Activated CD8-positive, alpha-beta memory T cell treated with anti-CD3 and anti-CD28 coated beads, Interleukin-2, amount 50 U/mL, for 1 hour (primary cell): ENCODE results near the gene DIAPH1.

Source experiments
- DNase-seq: peaks from one replicate; pipeline ENCODE4 v3.0.0-alpha.2; 2020; ENCODE audit errors: extremely low read depth

The DIAPH1 gene

DNA sequence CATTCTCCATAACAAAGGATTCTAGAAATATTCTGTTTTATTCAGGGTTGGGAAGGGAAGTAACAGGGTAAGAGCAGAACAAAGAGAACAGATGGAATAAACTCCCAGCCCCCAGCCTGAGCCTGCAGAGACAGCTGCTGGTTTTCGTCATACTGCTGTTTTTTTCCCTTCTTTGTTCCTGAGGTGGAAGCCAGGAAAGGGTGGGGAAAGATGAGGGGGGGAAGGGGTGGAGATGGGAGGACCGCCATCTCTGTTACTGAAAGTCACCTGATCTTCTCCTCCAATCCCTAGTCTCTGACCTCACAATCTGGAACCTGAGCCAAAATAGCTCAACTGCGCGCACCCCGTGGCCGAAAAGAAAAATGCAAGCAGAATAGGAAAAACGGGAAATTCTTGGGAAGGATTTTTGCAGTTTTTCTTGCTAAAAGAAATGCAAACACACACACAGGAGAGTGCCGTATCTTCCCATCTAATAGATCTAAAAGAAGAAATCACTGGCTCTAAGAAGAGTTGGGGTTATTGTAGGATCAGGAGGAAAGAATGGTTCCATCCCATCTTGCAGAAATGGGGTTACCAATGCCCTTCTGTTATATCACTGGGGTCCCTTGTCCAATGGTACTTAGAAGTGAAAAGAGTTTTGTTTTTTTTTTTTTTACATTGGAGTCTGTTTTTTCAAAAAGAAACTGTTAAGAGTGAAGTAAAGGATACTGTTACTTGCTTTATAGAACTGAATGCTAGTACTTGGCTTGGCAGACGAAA lies 57.9 kb downstream of the DIAPH1 start:
- no peak for DNase-seq

DNA sequence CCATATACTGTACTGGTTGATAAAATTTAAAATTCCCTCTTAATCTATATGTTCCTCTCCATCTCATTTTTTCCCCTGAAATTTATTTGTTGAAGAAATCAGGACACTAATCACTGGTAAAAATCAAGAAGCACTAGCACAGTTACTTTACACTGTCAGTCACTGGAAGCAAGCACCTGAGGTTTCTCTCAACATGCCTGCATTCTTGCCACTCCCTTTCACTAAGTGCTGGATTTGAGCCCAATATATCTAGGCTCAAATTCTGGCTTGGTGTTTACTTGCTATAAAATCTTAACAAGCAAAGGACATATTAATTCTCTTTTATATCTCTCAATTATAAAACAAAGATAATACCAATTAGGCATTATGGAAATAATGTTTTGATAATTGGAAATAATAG lies 58.6 kb downstream of the DIAPH1 start:
- DNase-seq: no peak

DNA sequence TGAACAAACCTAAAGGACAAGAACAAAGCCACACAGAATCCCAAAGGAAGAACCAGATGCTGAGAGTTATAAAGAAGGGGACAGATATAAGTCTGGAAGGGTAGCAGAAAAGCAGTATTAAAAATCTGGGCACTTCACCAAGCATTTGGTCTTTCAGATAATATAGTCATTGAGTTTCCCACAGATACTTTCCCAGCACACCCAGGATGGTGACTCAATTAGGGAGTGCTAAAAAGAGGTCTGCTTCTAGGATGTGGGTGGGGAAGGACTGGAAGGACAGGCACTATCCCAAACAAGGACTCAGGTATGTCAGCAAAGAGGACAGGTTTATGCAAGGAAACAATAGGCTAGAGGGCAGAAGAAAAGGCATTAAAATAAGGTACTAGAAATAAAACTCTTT lies 59.3 kb downstream of the DIAPH1 start:
- no peak for DNase-seq

DNA sequence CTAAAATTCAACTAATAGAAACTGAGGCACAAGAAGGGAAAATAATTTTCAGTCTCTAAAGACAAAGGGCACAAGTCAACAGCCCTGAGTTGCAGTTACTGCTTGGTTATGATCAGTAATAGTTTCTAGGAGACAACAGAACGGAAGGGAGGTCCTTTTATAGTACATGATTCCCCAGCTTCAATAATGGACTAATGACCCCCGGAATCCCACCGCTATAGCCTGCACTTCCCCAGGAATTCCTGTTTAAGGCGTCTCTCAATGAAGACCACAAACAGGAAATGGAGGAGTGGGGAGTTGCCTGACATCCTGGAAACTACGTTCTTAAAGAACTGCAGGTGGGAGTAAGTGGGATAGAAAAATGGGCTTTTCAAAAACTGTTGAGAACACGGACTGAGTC lies 60.6 kb downstream of the DIAPH1 start:
- no peak for DNase-seq

DNA sequence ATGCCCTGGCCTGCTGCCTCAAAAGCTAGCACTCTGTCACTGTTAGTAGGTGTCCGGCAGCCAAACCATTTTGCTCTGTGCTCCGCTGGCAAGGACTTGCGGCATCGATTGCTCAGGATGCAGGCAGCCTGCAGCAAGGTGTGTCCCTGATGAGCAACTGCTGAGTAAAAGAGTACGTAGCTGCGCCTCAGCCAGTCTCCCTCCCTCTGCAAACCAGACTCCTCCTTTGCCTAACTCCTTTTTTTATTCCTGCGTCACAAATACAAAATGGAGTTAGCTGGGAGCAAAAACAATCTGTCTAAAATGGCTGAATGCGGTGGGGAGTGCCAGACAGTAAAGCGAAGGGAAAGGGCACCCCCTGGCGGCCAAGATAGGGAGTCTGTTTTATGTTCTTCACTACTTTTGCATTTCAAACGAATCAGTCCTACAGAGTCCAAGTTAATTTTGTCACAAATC lies 61.1 kb downstream of the DIAPH1 start:
- peak; percentile 43 for DNase-seq

DNA sequence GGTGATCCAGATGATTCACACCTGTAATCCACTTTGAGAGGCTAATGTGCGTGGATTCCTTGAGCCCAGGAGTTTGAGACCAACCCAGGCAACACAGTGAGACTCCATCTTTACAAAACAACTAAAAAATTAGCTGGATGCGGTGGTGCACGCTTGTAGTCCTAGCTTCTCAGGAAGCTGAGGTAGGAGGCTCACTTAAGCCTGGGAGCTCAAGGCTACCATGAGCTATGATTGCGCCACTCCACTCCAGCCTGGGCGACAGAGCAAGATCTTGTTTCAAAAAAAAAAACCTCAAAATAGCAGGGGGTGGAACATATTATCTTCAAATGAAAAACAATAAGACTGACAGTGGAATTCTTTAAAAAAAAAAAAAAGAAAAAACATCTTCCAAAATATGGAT lies 70.9 kb downstream of the DIAPH1 start:
- DNase-seq: no peak

DNA sequence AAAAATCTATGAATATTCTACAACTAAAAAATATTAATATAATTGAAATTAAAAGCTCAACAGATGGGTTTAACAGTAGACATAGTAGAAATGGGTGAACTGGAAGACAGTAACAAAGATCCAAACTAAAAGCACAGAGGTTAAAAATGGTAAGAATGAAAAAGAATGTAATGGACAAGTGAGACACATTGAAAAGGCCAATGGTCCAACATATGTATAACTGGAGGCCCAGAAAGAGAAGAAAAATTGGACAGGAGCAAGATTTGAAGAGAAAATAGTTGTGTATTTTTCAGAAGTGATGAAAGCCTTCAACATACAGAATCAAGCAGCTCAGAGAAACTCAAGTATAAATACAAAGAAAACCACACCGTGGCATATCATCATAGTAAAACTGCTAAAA lies 71.3 kb downstream of the DIAPH1 start:
- DNase-seq: no peak

DNA sequence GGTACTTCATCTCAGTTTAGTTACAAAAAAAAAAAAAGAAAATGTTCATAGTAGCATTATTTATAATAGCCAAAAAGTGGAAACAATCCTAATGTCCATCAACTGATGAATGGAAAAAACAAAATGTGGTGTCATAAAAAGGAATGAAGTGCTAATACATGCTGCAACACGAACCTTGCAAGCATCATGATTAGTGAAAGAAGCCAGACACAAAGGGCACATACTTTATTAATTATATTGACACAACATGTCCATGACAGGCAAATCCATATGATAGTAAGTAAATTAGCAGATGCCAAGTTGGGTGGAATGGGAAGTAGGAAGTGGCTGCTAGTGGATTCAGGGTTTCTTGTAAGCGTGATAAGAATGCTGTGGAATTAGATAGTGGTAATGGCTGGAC lies 75.7 kb downstream of the DIAPH1 start:
- DNase-seq: no peak

DNA sequence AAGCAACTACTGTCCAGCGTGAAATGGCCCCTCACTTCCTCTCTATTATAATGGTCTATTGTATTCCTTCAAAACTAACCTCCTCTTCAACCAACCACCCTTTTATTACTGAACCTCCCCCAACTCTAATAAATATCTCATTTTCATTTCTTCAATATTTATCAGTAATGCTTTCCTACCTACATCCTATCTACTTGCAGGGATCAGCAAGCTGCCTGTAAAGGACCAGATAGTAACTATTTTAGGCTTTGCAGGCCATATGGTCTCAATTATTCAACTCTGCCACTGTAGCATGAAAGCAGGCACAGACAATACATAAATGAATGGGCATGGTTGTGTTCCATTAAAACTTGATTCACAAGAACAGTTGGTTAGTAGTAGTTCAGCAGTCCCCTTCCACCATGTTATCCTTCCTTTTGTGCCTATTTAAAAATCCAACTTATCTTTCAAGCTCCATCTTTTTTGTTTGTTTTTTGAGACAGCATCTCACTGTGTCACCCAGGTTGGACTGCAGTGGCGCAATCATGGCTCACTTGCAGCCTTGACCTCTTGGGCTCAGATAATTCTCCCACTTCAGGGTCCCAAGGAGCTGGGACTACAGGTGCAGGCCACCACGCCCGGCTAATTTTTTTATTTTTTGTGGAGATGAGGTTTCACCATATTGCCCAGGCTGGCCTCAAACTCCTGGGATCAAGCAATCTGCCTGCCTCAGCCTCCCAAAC lies 84.1 kb downstream of the DIAPH1 start:
- no peak for DNase-seq

DNA sequence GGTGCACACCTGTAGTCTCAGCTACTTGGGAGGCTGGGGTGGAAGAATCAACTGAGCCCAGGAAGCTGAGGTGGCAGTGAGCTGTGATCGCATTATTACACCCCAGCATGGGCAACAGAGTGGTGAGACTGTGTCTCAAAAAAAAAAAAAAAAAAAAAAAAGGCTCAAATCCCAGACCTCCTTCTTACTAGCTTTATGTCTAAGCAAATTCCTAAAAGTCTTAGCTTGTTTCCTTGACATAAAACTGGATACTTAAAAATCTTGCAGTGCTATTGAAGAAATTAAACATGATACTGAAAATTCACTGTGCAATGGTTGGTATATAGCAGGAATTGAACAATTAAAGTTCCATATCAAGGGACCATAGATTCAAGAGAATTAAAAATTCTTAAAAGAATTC lies 84.9 kb downstream of the DIAPH1 start:
- DNase-seq: no peak

DNA sequence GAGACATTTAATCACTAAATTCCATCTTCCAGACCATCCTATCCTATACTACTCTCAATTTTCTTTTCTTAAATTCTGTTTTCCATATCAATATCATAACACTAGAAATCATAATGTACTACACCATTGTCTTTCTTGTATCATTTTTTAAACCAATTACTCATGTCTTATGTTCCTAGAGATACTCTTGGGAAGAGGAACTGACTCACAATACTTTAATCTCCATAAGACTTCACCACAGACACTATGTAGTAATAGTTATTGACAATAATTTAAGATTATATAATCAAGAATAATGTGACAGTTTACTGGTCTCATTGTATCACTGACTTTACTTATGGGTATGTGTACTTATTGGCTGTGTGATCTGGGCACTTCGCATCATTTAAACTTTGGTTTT lies 86.1 kb downstream of the DIAPH1 start:
- no peak for DNase-seq

DNA sequence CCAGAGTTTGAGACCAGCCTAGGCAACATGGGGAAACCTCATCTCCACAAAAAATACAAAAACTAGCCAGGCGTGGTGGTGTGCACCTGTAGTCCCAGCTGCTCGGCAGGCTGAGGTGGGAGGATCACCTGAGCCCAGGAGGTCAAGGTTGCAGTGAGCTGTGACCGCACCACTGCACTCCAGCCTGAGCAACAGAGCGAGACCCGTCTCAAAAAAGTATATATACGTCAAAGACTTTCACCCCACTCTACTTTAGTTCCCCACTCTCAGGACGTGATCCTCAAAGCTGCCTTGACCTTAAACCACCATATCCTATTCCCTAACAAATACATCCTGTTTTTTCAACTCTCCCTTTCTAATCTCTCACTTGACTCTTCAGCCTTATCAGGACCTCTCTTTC lies 88.9 kb downstream of the DIAPH1 start:
- no peak for DNase-seq

DNA sequence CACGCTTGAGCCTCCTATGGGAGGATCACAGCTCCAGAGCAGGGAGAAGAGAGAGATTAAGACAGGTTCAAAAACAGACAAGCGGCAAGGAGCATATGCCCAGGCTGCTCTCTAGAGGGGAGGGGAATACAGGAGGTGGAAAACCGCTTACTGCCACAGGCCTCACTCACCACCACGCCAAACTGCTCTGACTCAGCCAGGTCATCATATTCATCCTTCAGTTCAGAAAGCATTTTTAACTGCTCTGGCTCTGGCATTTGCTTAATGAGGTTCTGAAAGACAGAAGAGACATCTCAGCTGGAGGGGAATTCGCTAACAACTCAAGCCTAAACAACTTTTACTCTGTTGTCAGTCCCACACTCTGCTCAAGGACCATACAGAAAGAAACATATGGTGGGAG lies 89.8 kb downstream of the DIAPH1 start:
- DNase-seq: no peak

DNA sequence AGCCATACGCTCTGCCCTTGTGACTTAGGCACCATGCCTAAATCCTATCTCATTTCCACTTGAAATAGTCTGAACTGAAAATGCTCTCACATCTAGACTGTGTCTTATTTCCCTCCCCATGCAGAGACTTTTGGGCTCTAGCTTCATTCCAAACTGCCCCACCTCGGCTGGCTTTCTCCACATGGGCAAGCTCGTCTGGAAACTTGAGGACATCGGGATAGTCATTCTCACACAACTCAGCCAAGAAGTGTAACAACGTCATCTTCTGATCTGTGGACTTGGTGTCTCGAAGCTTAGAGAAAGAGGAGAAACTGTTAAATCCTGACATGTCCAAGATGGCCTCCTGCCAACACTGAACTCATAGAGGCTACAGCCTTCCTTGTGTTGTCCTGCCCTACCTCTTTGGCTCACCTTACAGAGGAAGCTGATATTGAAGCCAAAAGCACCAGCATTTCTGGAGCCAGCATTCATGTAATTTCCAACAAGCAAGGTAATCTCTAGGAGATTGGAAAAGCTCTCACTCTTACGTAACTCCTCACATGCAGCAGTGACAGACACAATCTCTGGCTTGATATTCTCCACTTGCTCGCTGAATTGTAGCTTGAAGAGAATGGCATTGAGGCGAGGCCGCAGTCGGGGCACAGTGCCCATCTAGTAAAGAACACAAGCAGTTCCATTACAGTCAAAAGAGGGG lies 90.4 kb downstream of the DIAPH1 start:
- DNase-seq: no peak

DNA sequence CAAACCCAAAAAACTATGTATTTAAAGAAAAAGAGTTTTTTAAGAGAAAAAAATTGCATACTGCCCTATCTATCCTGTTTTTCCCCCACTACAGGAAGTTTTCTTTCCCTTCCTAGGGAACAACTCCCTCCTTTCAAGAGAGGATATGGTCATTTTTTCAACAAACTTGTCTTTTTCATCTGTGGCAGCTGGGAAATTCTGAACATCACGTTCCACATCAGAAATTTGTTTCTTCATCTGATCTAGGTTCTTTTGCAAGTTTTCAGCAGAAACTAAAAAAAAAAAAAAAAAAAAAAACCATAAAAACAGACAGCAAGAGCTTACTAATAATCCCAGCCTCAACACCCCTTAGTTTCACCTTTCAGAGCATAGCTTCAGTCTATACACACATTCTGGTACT lies 91.4 kb downstream of the DIAPH1 start:
- no peak for DNase-seq

DNA sequence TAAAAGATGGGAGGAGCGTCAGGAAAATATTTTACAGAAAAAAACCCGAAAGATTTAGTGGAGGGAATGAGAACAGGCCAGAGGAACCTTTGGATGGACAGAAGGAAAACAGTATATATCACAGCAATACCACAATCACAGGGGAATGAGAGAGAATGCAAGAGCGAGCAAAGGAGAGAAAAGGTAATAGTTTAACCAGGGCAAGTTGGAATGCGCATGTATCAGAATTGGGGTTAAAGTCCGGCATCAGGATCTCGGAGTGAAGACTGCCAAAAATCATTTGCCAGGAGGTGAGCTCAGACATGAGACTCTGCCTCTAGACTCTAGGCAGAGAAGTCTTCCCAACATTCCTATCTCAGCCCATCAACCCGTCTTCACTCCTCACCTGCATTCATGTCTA lies 93.1 kb downstream of the DIAPH1 start:
- DNase-seq: no peak

DNA sequence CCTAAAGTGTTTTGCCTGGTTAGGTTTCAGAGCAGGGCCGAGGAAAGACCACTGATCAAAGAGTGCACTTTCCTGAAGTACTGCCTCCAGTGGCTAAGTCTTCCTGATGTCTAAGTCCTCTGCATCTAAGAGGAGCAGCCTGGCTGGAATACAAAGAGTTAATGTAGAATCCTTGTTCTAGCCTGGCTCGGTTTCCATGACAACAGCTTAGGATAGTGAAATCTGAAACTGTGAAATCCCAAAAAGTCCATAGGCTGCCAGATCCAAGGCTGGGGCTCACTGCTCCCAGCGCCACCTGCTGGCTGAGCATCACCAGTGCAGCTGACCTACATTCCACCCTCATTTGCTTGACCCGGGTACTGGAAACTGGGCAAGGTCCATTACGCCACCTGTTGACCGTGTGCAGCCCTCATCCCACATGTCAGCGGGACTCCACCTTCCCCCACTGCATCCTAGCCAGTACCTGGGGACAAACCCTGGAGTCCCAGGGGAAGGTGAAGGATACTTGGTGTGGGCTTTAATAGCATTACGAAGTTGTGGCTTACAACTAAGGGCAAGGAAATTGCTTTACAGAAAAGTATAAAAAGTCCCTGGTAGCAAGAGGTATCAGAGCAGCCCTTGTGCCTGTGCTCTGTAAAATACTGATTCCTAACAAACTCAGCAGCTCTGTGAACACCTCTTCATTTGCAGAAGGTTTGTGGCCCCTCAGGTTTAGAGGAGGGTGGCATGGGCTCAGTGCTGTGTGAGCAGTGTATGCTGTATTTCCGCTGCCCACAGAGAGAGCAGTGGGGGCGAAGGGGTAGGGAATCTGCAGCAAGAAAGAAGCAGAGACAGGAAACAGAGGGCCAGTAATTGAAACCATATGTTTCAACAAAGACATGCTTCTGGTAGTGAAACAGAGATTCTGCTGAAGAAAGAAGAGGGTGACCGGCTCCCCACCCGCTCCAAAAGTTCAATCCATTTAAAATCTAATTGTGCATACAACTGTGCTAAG lies 93.9 kb downstream of the DIAPH1 start:
- DNase-seq: no peak

DNA sequence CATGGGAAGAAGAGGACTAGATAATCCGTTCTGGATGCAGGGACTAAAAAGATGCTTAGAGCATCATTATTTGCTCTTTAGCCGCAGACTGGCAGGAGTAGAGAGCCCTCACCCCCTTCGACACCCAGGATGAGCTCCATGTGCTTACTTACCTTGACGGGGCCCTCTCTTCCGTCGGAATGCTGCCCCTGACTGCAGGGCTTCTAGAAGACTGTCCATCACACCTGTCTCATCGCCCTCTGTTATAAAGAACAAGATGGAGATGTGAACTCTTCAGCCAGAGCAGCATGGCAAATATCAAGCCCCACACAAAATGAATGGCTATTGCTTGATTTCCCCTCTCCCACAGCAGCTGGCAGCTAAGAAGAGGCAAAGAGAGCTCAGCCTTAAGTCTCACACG lies 94.8 kb downstream of the DIAPH1 start:
- DNase-seq: no peak

DNA sequence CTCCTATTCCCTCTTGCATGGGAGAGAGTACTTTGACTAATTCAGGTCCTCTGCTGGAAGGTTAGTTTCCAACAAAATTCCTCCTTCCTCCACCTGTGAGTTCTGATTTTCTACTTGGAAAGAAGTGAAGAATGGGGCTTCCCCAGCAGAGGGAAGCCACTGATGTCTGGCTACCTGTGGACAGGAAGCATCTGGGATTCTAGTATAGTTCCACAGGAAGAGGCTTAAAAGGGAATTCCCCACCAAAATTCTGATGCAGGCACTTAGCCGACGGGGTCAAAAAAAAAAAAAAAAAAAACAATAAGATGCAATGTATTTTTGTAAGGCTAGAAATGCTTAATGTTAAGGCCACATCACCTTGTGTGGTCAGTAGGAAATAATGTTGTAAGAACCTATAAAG lies 96.5 kb downstream of the DIAPH1 start:
- DNase-seq: no peak

DNA sequence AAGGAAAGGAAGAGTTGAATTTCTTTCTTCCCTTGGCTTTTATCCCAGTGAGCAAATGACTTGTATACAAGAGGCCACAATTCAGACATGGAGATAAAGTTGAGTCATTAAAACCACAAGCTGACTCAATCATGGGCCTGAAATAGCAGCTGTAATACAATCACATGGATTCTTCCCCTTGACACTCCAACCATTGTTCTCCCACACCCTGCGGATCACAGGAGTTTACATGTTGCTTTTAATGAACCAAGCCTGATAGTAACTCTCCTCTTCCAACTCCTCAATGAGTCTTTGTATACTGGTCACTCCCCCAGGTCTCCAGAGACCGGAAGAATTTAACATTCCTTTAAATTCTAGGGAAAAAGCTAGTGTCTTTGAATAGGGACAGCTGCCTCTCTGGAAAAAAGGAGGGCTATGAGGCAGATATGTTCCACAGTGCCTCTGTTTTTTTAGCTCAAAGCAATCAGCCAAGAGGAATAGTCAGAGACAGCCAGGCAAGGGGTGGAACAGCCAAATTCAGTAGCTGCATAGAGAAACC lies 97.5 kb downstream of the DIAPH1 start:
- DNase-seq: no peak
